GM23338 (cell line): ENCODE measurements around the gene OPN1LW.

Experiments
- EZH2 ChIP-seq: fragments of 200-600 bp; sonication (generic); IDR thresholded peaks from one replicate; pipeline ENCODE4 v1.8.0; 2017; ENCODE audit warnings: antibody characterized with exemption, mild to moderate bottlenecking, low read depth; ENCODE audit not compliant: unreplicated experiment
- EZH2phosphoT487 ChIP-seq: fragments of 200-600 bp; sonication (generic); IDR thresholded peaks from one replicate; pipeline ENCODE4 v1.8.1; 2018; ENCODE audit warnings: antibody characterized with exemption; ENCODE audit not compliant: unreplicated experiment
- JUNB ChIP-seq: IDR thresholded peaks from one replicate; pipeline ENCODE4 v1.6.1; 2016; ENCODE audit warnings: antibody characterized with exemption; ENCODE audit not compliant: unreplicated experiment
- NANOG ChIP-seq: IDR thresholded peaks from 2 replicates; pipeline ENCODE4 v1.6.1; 2016; ENCODE audit warnings: antibody characterized with exemption, borderline replicate concordance
- POLR2AphosphoS5 ChIP-seq: IDR thresholded peaks from 2 replicates; pipeline ENCODE4 v1.6.1; 2016; ENCODE audit warnings: antibody characterized with exemption, low read depth
- TF ChIP-seq, protein P1 (sequence below), 2 experiments: fragments of 200-600 bp in 1 of 2; sonication (generic) in 1 of 2; conservative IDR thresholded peaks; 2 replicates each; pipeline versions ENCODE4 v1.5.1 to v1.6.1; 2016 to 2017; ENCODE audit warnings: antibody characterized with exemption in 2 of 2, low read depth in 2 of 2, mild to moderate bottlenecking in 2 of 2, moderate library complexity in 1 of 2
- TF ChIP-seq, protein P2 (sequence below): IDR thresholded peaks from one replicate; pipeline ENCODE4 v1.6.1; 2018; ENCODE audit warnings: antibody characterized with exemption; ENCODE audit not compliant: unreplicated experiment

DNA sequence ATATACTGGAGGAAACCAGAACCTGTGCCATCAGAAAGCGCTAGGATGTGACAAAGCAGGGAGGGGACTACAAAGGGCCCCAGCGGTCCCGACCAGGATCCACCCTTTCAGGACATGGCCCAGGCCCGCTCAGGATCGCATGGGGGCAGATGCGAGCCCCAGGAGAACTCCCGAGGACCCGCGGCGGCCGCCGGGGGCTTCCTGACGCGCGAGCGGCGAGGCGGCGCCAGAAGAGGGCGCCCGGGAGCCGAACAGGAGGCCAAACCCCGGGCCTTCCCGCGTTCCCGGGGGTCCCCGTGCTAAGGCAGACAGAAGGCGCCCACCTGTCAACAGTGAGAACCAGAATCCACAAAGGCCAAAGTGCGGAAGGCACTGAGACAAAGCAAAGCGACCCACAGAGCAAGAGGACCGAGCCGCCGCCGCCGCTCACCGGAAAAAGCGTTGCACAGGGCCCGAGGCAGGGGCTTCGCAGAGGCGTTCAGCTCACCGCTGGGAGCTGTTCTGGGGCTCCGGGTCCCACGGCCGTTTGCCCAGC lies 7.3 kb upstream of the OPN1LW start:
- no peak for TF ChIP-seq EZH2
- TF ChIP-seq, protein P1, sequence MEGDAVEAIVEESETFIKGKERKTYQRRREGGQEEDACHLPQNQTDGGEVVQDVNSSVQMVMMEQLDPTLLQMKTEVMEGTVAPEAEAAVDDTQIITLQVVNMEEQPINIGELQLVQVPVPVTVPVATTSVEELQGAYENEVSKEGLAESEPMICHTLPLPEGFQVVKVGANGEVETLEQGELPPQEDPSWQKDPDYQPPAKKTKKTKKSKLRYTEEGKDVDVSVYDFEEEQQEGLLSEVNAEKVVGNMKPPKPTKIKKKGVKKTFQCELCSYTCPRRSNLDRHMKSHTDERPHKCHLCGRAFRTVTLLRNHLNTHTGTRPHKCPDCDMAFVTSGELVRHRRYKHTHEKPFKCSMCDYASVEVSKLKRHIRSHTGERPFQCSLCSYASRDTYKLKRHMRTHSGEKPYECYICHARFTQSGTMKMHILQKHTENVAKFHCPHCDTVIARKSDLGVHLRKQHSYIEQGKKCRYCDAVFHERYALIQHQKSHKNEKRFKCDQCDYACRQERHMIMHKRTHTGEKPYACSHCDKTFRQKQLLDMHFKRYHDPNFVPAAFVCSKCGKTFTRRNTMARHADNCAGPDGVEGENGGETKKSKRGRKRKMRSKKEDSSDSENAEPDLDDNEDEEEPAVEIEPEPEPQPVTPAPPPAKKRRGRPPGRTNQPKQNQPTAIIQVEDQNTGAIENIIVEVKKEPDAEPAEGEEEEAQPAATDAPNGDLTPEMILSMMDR (conservative IDR thresholded peaks at IDR 0.05; ENCODE audit: low read depth in 2 of 2) = peak; percentile 49 to 63
- TF ChIP-seq POLR2AphosphoS5 = no peak
- no peak for TF ChIP-seq EZH2phosphoT487
- TF ChIP-seq, protein P2, sequence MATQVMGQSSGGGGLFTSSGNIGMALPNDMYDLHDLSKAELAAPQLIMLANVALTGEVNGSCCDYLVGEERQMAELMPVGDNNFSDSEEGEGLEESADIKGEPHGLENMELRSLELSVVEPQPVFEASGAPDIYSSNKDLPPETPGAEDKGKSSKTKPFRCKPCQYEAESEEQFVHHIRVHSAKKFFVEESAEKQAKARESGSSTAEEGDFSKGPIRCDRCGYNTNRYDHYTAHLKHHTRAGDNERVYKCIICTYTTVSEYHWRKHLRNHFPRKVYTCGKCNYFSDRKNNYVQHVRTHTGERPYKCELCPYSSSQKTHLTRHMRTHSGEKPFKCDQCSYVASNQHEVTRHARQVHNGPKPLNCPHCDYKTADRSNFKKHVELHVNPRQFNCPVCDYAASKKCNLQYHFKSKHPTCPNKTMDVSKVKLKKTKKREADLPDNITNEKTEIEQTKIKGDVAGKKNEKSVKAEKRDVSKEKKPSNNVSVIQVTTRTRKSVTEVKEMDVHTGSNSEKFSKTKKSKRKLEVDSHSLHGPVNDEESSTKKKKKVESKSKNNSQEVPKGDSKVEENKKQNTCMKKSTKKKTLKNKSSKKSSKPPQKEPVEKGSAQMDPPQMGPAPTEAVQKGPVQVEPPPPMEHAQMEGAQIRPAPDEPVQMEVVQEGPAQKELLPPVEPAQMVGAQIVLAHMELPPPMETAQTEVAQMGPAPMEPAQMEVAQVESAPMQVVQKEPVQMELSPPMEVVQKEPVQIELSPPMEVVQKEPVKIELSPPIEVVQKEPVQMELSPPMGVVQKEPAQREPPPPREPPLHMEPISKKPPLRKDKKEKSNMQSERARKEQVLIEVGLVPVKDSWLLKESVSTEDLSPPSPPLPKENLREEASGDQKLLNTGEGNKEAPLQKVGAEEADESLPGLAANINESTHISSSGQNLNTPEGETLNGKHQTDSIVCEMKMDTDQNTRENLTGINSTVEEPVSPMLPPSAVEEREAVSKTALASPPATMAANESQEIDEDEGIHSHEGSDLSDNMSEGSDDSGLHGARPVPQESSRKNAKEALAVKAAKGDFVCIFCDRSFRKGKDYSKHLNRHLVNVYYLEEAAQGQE = no peak
- TF ChIP-seq JUNB = no peak
- no peak for TF ChIP-seq NANOG
